ENCODE data around the gene RGS17.
"Not testable (repeated sequence)": the region's sequence is repeated elsewhere in the genome, so short reads cannot be mapped to it uniquely, and the experiment has no call there.

Gene RGS17

GRCh38 chr6:152984513-152984872, 146.6 kb downstream of the RGS17 start:
- no peak for DNase-seq (ENCODE audit: low read depth)

- DNase-seq (ENCODE audit: low read depth): peak; percentile 82
Measured at GRCh38 chr6:152983637-152984512, 147.2 kb downstream of the RGS17 start.

DNA sequence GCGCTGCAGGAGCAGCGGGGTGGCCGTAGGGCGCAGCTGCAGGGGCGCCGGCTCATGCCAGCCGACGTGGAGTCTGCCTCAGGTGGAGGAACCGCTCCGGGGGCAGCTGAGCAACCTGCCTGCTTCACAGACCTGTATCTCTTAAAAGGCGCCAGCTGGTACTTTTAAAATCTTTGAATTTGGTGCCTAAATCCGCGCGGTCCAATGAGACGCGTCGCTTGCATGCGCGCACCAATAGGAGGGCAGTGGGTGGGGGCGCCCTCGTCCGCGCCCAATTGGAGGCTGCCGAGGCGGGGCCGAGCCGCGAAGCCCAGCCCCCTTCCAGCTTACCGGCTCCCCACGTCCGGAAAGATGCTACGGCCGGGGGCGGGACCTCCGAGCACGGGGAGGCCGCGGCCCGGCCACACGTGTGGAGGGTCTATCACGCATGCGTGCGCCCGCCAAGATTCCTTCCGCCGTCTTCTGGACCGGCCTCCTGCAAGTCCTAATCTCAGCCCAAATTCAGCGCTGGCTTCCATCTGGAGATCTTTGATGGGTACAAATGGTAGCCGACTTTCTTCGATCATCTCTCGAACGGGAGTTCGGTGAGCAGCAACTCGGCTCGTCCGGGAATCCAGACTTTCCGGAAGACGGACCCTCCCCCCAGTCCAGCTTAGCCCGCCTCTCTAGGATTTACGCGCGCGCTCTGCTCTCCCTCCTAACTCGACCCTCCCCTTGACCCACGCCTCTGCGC, 148.0 kb downstream of the RGS17 start, which contains the start of gene FBXO5:
TSS of gene FBXO5 (minus strand) at position 138 of the 733 bp plus-strand sequence. CDS start at position 56, 82 bp downstream.
- peak; percentile 99 for DNase-seq (ENCODE audit: low read depth)

DNA sequence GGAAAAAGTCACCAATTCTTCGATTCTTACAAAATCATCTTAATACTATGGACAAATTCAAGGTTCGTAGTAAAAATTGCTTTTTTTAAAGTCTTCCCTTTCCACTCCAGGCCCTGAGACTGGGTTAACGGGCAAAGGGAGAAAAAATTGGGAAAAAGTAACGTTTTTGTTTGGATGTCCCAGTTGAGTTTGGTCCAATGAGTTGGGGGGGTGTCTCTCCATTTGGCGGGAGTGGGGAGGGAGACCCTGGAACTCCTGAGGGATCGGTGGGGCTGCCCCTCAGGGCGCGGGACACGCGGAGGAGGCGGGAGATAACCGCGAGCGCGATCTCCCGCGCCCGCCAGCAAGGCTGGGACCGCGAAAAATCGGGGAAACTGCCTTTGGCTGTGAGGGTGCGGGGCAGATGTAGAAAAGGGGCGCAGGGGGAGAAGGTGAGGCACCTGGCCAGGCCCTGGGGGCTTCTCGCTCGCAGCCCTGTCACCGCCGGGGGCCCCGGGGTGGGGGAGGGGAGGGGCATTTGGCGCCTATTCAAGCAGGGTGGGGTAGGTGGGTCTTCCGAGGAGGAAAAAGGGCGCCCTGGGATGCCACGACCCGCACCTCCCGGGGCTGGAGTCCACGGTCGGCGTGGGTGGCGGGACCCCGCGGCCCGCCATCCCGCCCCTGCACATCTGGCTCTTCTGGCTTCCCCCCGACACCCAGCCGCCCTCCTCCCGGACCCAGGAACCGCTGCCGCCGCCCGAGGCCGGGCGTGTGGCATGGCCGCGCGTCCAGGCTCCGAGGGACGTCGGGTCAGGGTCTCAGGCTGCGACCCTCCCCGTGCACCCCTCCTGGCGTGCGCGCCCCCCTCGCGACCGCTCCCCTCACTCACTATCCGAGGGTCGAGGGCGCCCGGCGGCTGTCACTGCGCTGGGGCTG, 148.8 kb downstream of the RGS17 start:
- no peak for DNase-seq (ENCODE audit: low read depth)

- no peak for DNase-seq (ENCODE audit: low read depth)
Measured at GRCh38 chr6:152981219-152981618, 149.9 kb downstream of the RGS17 start.

DNA sequence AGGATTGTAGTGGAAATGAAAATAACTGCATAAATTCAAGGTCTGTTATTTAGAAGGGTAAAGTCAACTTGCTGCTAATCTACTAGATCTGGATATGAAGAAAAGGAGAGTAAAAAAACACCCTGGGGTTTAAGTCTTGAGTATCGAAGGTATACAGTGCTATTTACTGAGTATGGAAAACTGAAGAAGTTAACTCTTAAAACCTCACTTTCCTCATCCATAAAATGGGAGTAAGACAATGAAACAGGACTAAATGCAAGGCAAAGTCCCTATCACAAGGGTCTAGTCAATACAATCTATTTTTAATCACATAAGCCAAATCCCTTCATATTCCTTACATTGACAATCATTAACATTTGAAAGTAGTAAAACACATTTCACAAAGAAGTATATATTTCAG, 150.4 kb downstream of the RGS17 start:
- no peak for DNase-seq (ENCODE audit: low read depth)

DNA sequence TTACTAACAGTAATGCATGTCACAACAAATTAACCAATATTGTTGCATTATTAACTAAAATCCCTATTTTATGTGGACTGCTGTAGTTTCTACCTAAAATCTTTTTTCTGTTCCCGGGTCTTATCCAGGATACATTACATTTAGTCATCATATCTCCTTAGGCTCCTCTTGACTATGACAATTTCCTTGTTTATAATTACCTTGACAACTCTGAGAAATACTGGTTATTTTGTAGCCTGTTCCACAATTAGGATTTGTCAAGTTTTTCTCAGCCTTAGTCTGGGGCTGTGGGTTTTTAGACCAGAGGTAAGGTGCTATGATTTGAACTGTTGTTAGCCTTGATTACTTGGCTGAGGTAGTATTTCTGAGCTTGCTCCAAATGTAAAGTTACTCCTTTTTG, 152.0 kb downstream of the RGS17 start:
- no peak for DNase-seq (ENCODE audit: low read depth)

GRCh38 chr6:152978058-152978457, 153.0 kb downstream of the RGS17 start:
- no peak for DNase-seq (ENCODE audit: low read depth)

- DNase-seq (ENCODE audit: low read depth): no peak
Measured at GRCh38 chr6:152977556-152977955, 153.5 kb downstream of the RGS17 start.

DNA sequence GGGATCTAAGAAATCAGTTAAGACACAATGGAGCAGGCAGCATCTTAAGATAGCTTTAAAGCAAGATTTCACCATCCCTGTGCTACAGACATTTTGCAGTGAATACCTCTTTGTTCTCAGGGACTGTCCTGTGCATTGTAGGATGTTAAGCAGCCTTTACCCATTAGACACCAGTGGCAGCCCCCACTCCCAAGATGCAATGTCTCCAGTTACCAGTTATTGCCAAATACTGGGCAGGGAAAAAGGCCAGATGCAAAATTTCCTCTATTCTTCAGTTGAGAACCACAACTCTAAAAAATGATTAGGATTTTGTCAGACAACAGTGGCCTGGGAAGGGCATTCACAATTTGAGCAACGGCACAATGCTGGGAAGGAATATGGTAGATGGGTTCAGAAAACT, 154.3 kb downstream of the RGS17 start:
- DNase-seq (ENCODE audit: low read depth): no peak

DNA sequence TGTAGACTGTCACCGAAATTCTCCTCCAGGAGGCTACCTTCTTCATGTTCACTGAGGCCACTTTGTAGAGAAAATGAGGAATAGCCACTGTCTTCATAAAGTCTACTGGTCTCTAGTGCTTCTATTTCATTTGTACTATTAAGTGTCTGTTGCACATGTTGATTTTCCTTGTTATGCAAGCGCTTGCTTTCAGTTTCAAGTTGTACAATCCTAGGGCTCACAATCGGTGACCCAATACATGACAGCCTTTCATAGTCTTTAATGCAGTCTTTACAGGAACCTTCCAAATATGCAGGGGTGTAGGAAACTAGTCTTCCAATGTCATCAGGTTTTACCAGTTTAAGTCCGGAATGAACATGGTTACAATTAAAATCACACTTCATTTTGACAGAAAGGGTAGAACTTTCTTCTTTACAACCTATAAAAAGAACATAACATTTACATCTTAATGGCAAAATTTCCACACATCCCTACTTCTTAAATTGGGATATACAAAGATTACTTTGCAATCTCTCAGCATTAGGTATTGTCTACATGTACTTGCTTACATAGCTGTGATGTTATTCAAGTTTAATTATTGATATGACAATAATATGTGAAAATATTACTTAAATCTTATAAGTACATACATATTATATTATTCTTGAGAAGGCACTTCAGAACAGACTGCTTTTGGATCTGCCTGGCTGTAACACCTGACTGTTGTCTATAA, 155.7 kb downstream of the RGS17 start:
- DNase-seq (ENCODE audit: low read depth): peak; percentile 55

DNA sequence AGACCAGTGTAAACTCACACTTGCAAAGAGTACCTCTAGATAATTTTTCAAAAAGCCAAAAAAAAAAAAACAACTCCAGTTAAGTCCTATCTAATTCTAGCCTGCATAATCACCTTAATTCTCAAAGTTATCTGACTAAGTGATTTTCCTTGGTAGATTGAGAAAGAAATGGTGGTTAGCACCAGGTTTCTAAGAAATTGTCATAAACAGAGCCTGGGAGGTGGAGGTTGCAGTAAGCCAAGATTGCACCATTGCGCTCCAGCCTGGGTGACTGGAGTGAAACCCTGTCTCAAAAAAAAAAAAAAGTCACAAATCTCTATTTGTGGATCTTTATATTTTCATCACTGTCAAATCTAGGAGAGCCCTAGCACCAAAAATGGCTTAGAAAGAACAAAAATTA, 157.2 kb downstream of the RGS17 start:
- DNase-seq (ENCODE audit: low read depth): peak; percentile 11

DNA sequence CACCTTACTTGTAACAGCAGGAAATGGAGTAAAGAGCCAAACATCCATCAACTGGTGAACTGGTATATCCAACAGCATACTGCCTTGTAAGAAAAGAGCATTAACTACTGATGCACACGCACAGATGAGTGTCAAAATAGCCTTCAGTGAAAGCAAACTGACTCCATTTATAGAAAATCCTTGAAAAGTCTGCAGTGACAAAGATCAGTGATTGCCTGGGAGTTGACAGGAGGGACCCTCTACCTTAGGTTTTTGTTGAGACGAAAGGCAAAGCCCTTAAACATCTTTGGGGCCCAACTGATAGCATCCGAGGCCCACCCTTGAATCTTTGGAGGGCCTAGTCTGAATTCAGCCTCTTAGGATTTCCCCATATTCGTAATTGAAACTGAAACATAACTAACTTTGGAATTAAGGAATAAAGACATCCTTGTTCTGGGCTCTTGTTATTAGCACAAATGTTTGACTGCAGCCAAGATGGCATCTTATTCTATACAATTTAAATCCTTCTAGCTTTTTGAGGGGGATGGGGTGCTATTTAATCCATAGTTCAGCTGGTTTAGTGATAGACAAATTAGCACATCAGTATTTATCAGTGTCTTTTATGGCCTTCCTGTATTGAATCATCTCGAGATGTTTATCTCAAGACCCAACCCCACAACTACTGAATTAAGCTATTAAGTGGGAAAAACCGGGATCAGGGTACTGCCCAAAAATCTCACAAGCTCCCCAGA, 161.2 kb downstream of the RGS17 start:
- no peak for DNase-seq (ENCODE audit: low read depth)

DNA sequence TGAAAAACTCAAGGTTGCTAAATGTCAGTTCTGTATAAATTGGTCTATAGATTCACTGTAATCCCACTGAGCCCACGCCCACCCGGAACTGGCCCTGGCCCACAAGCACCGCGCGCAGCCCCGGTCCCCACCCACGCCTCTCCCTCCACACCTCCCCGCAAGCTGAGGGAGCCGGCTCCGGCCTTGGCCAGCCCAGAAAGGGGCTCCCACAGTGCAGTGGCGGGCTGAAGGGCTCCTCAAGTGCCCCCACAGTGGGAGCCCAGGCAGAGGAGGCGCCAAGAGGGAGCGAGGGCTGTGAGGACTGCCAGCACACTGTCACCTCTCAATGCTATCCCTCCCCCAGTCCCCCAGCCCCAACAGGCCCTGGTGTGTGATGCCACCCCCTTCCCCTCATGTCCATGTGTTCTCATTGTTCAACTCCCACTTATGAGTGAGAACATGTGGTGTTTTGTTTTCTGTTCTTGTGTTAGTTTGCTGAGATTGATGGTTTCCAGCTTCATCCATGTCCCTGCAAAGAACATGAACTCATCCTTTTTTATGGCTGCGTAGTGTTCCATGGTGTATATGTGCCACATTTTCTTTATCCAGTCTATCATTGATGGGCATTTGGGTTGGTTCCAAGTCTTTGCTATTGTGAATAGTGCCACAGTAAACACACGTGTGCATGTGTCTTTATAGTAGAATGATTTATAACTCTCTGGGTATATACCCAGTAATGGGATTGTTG, 164.8 kb downstream of the RGS17 start:
- not testable (repeated sequence) for DNase-seq (ENCODE audit: low read depth)

DNA sequence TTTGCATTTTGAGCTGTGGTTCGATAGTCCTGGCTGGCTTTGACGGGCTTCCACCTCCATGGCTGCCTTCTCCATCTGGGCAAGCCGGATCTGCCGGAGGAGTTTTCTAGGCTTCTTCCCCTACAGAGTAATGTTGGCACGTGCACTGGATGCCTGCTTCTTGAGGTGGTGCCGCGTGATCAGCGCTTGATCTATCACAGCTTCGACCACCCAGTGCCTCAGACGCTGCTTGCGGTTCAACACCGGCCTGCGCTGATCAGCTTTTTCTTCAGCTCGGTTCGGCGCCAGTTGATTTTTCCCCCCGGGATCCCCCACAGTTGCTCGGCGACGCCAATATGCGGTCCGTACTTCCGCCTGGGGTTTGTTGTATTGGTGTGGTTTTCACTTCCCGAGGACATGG, 171.7 kb downstream of the RGS17 start:
- no peak for DNase-seq (ENCODE audit: low read depth)

- peak; percentile 59 for DNase-seq (ENCODE audit: low read depth)
Measured at GRCh38 chr6:152957796-152958195, 173.3 kb downstream of the RGS17 start.
